NT2/D1 (cell line): ENCODE data around the gene BARX2.

ENCODE experiments used
- DNase-seq: peaks from one replicate; pipeline ENCODE4 v3.0.0-alpha.2; 2011; ENCODE audit warnings: low read depth, low spot score
- H3K27me3 ChIP-seq: 2 replicates; pipeline ENCODE4 v1.6.0; 2011; ENCODE audit warnings: mild to moderate bottlenecking; ENCODE audit not compliant: insufficient read length, insufficient read depth
- H3K36me3 ChIP-seq: 2 replicates; pipeline ENCODE4 v1.6.1; 2011; ENCODE audit warnings: mild to moderate bottlenecking, low read length, mixed read lengths; ENCODE audit not compliant: insufficient read depth, insufficient read length
- H3K4me1 ChIP-seq: 2 replicates; pipeline ENCODE4 v1.5.1; 2011; ENCODE audit not compliant: insufficient read depth, insufficient read length
- H3K4me3 ChIP-seq: 2 replicates; pipeline ENCODE4 v1.5.1; 2011; ENCODE audit warnings: low read depth; ENCODE audit not compliant: insufficient read length
- H3K9ac ChIP-seq: 2 replicates; pipeline ENCODE4 v1.6.0; 2011; ENCODE audit warnings: low read depth; ENCODE audit not compliant: insufficient read length
- H3K9me3 ChIP-seq: 2 replicates; pipeline ENCODE4 v1.5.1; 2011; ENCODE audit warnings: mild to moderate bottlenecking, low read length; ENCODE audit not compliant: insufficient read depth
- SUZ12 ChIP-seq: IDR thresholded peaks from 2 replicates; pipeline ENCODE4 v1.6.1; 2011; ENCODE audit not compliant: insufficient read length, insufficient read depth; ENCODE audit errors: extremely low read depth
- YY1 ChIP-seq: IDR thresholded peaks from 2 replicates; pipeline ENCODE4 v1.6.1; 2011; ENCODE audit not compliant: insufficient read length, insufficient read depth
- ZNF274 ChIP-seq: IDR thresholded peaks from 2 replicates; pipeline ENCODE4 v1.6.1; 2011; ENCODE audit warnings: mild to moderate bottlenecking, low read depth, low read length

Gene BARX2

DNA sequence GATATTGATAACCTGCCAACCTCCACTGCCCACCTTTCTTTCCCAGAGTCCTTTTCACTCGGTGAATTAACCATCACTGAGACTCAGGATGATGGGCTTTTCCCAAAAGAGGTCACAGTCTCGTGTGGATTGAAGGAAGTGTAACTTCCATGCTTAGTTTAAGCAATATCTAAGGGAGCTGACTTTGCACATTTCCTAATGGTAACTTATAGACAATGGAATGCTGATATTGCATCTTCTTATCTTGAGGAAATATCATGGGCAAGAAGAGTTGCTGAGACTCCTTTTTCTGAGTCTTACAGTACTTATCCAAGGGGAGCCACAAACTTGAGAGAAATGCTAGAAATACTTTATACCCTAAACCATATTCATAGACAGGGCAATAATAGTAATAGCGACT lies 8.8 kb downstream of the BARX2 start:
- TF ChIP-seq ZNF274 (no peak), YY1 (no peak), SUZ12 (no peak)
- Histone ChIP-seq H3K27me3 (no peaks in the 10 kb centered on the region), H3K36me3 (no peaks in the 10 kb centered on the region), H3K9me3 (no peaks in the 10 kb centered on the region), H3K4me1 (no peaks in the 10 kb centered on the region), H3K4me3 (no peak overlapping the region), H3K9ac (no peak overlapping the region)
- no peak for DNase-seq

DNA sequence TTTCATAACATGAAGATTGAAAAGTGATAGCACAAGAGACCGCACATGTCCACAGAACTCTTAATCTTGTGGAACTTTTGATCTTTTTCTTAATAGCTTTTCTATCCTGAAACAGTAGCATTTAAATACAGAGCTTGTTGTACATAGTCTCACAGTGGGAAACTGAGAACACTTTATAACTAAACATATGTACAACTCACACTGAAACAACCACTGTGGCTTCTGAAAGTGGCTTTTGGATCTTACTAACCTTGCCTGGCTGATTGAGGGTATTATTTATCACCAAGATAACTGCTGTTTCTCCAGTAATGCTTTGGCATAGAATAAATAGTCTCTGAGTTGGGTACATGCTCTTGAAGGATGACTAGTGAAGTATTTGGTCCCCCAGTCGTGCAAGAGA lies 10.2 kb downstream of the BARX2 start:
- Histone ChIP-seq H3K9ac (no peak overlapping the region), H3K36me3 (no peaks in the 10 kb centered on the region), H3K4me3 (no peak overlapping the region), H3K27me3 (no peaks in the 10 kb centered on the region), H3K9me3 (no peaks in the 10 kb centered on the region), H3K4me1 (no peaks in the 10 kb centered on the region)
- no peak for DNase-seq
- TF ChIP-seq SUZ12 (no peak), ZNF274 (no peak), YY1 (no peak)

DNA sequence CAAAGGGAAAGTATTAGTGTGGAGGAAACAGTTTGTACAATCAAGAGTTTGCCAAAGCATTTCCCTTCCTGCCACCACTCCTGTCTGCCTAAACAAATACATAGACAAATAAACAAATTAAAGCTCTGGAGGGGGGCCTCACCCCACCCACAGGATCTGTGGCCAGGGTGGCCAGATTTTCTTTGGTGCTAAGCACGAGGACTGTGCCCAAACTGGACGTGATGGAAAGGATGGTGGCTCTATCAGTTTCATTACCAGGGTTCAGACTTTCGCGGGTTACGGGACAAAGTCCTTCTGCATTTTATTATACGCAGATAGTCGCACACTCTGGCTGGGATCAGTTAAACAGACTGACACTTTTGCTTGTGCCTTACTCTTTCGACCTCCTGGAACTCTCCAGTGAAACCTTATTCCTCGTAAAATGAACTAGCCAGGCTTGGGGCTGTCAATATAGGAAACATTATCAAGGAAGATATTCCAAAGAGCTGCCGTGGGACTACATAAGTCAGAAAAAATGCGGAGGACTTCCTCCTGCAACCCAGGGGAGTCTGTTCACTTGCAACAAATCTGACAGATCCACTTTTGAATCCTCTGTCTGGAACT lies 11.2 kb downstream of the BARX2 start:
- H3K27me3 ChIP-seq, result no peaks in the 10 kb centered on the region
- no peaks in the 10 kb centered on the region for H3K4me1 ChIP-seq

DNA sequence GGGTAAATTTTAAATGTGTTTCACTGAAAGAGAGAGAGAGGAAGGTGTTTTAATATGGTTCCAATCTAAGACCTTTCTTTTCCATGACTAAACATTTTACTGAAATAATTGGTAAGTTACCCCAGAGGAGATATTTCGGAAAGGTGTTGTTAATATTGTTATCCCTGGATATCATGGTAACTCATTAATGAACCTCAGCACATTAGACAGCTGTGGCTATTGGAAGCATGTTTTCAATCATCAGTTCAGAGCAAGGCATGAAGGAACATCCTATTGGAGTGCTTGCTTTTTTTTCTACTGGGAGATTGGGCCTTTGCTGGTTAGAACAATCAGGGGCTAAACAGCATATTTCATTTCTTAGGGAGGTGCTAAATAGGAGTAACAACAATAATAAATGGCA lies 11.8 kb downstream of the BARX2 start:
- H3K9me3 ChIP-seq, result no peaks in the 10 kb centered on the region
- TF ChIP-seq SUZ12 (no peak), YY1 (no peak), ZNF274 (no peak)
- H3K36me3 ChIP-seq, result no peaks in the 10 kb centered on the region
- no peak overlapping the region for H3K4me3 ChIP-seq
- H3K4me1 ChIP-seq, result no peaks in the 10 kb centered on the region
- no peak for DNase-seq
- H3K9ac ChIP-seq, result no peak overlapping the region
- H3K27me3 ChIP-seq, result no peaks in the 10 kb centered on the region

More for the DNA sequence above, 11.2 kb downstream of the BARX2 start:
- no peak for DNase-seq
- Histone ChIP-seq H3K9me3 (no peaks in the 10 kb centered on the region), H3K36me3 (no peaks in the 10 kb centered on the region), H3K4me3 (no peak overlapping the region), H3K9ac (no peak overlapping the region)
- TF ChIP-seq SUZ12 (no peak), ZNF274 (no peak), YY1 (no peak)

DNA sequence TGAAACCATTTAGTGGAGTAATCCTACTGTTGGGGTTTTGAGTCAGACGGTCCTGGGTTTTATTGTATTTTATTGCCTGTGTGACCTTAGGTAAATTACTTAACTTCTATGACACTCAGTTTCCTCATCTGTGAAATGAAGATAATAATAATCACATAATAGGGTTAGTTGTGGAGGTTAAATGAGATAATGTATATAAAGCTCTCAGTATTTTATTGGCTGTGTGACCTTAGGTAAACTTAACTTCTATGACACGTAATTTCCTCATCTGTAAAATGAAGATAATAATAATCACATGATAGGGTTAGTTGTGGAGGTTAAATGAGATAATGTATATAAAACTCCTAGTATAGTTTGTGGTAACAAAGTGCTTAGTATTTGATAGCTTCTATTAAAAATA lies 13.2 kb downstream of the BARX2 start:
- TF ChIP-seq ZNF274 (no peak), SUZ12 (no peak), YY1 (no peak)
- no peaks in the 10 kb centered on the region for H3K36me3 ChIP-seq
- no peak overlapping the region for H3K4me3 ChIP-seq
- no peaks in the 10 kb centered on the region for H3K9me3 ChIP-seq
- no peaks in the 10 kb centered on the region for H3K27me3 ChIP-seq
- H3K9ac ChIP-seq, result no peak overlapping the region
- no peak for DNase-seq
- no peaks in the 10 kb centered on the region for H3K4me1 ChIP-seq

DNA sequence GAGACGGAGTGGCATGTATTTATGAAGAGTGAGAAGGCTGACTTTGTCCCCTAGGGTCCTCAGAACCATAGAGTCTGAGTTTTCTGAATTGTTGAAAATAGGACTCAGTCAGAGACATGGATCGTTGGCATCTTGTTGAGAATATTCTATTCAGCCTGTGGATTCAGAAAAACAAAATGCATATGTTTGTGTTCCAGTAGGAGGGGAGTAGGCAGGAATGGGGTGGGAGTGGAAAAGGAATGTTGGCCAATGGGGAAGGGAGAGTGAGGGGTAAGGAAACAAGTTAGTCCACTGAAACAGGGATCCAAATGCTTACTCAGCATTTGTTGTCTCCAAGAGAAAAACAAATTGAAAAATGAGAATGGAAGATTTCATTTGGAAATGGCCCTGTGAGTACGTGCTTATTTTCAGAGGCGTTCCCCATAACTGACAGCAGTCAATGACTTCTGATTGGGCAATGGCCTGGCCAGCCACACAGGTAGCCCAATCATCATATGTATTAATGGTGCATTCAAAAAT lies 14.7 kb downstream of the BARX2 start:
- no peaks in the 10 kb centered on the region for H3K36me3 ChIP-seq
- no peak overlapping the region for H3K9ac ChIP-seq
- no peak overlapping the region for H3K4me3 ChIP-seq
- TF ChIP-seq YY1 (no peak), ZNF274 (no peak), SUZ12 (no peak)
- H3K27me3 ChIP-seq, result no peaks in the 10 kb centered on the region
- H3K9me3 ChIP-seq, result no peaks in the 10 kb centered on the region
- no peak for DNase-seq
- H3K4me1 ChIP-seq, result no peaks in the 10 kb centered on the region

DNA sequence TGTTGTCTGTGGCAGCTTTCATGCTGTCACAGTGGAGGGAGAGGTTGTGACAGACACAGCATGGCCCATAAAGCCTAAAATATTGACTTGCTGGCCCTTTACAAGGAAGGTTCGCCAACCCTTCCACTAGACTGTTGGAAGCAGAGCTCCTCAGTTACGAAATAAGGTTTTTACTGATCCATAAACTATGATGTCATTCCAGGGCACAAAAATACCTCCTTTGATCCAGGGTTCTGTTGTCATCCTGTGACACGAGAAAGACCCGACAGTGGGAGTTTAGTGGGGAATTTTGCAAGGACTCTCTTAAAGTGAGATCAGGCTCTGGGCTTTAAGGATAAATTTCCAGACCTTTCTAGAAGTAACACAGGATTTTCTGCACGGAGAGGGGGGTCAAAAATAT lies 15.7 kb downstream of the BARX2 start:
- H3K9ac ChIP-seq, result no peak overlapping the region
- TF ChIP-seq SUZ12 (no peak), YY1 (no peak), ZNF274 (no peak)
- no peaks in the 10 kb centered on the region for H3K9me3 ChIP-seq
- no peak for DNase-seq
- no peaks in the 10 kb centered on the region for H3K27me3 ChIP-seq
- no peaks in the 10 kb centered on the region for H3K4me1 ChIP-seq
- H3K36me3 ChIP-seq, result no peaks in the 10 kb centered on the region
- H3K4me3 ChIP-seq, result no peak overlapping the region

DNA sequence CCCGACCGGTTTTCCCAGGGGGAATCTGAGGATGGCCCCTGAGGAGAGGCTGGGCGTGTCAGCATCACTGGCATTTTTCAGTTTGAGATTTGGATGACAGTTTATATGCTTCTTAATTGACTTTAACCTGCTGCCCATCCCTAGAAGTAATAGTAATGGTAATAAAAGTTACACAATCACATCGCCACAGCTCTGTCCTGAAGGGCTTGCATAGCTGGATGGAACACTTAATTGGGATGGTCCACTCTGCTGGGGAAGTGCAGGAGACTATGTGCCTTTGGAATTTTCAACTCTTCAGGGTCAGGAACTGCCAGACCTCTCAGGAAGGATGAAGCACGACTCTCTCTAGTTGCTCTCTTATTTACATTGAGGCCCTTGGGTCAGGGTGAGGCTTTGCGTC lies 16.2 kb downstream of the BARX2 start:
- TF ChIP-seq ZNF274, result no peak
- no peak for TF ChIP-seq YY1
- no peak for TF ChIP-seq SUZ12
- Histone ChIP-seq H3K4me1 (no peaks in the 10 kb centered on the region), H3K9ac (no peak overlapping the region), H3K4me3 (no peak overlapping the region), H3K36me3 (no peaks in the 10 kb centered on the region), H3K27me3 (no peaks in the 10 kb centered on the region), H3K9me3 (no peaks in the 10 kb centered on the region)
- DNase-seq, result no peak
